Cardiac muscle cell (in vitro differentiated cells and primary cell): ENCODE data around the gene FAM25C. TPM values are rescaled to one million over a fixed set of nuclear protein-coding genes. Genes with fewer than 3 reads are reported as not detected.
"Not testable (repeated sequence)": the region's sequence is repeated elsewhere in the genome, so short reads cannot be mapped to it uniquely, and the experiment has no call there.

Experiments
- DNase-seq, 2 donors: peaks; one replicate each; pipeline versions ENCODE4 v3.0.0 to v3.0.0-alpha.2; 2010 to 2017; ENCODE audit warnings: low read depth in 1 of 2, low spot score in 1 of 2
- H3K27ac ChIP-seq: fragments of 200-600 bp; sonication (generic); 2 replicates; pipeline ENCODE4 v1.5.1; 2016
- H3K27me3 ChIP-seq: fragments of 200-600 bp; sonication (generic); 2 replicates; pipeline ENCODE4 v1.6.0; 2016; ENCODE audit warnings: control low read depth
- H3K36me3 ChIP-seq: fragments of 200-600 bp; sonication (generic); 2 replicates; pipeline ENCODE4 v1.5.1; 2016; ENCODE audit warnings: control low read depth
- H3K4me1 ChIP-seq: fragments of 200-600 bp; sonication (generic); 2 replicates; pipeline ENCODE4 v1.8.1; 2017; ENCODE audit warnings: low read depth, mild to moderate bottlenecking, mixed run types
- H3K4me3 ChIP-seq: fragments of 200-600 bp; sonication (generic); 2 replicates; pipeline ENCODE4 v1.5.1; 2016; ENCODE audit warnings: mild to moderate bottlenecking
- H3K9me3 ChIP-seq: fragments of 200-600 bp; sonication (generic); 2 replicates; pipeline ENCODE4 v1.5.1; 2017; ENCODE audit warnings: low read depth, mild to moderate bottlenecking, control low read depth
- polyA plus RNA-seq: library from polyadenylated mRNA; unstranded; fragments of >200 nt; fragmentation: Nextera tagmentation; extraction: Ambion mirVana; gene quantifications from 2 replicates; pipeline ENCODE4 v1.2.1, GENCODE V29; 2016
- total RNA-seq: library from RNA; depleted of rRNA; stranded (reverse); fragments of >200 nt; gene quantifications from 2 replicates; pipeline ENCODE4 v1.2.3, GENCODE V29; 2016

The FAM25C gene
- total and polyA plus RNA-seq, 2 experiments from 2014 or later = not detected

DNA sequence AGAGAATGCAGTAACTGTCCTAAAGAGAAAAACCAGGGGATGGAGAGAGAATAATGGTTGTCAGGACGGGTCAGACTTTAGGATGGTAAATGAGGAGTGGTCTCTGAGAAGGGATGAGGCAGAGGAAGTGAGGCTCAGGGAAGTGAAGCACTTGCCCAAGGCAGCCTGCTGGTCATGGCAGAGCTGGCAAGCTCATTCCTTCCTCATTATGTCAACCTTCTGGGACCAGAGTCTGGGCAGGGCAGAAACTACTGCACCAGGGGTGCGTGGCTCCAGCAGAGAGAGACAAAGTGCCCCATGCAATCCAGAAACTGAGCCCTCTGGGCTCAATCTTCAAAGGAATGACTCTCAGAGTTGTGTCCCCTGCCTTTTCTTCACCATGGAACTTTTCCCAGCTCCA, 27.5 kb downstream of the FAM25C start:
- H3K36me3 ChIP-seq, DNase-seq, H3K9me3 ChIP-seq, H3K4me3 ChIP-seq, H3K4me1 ChIP-seq, H3K27me3 ChIP-seq, H3K27ac ChIP-seq: not testable (repeated sequence)

DNA sequence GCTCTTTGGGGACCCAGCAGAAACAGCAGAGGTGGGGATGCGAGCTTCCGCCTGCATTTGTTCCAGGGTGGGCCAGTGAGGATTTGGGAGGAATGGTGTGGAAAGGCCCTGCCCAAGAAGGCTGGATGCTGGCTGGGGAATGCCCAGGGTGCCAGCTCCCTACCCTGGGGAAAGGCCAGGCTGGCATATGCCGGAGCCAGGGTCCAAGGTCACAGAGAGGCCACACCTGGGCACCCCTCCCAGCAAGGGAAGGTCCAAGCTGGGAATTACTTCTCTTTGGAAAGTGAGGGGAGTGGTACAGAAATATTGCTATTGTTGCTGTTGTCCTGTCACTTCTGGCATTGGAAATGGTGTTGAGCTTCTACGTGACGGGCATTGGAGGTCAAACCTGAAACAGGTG, 28.0 kb downstream of the FAM25C start:
- DNase-seq, H3K4me3 ChIP-seq, H3K9me3 ChIP-seq, H3K27me3 ChIP-seq, H3K27ac ChIP-seq, H3K36me3 ChIP-seq, H3K4me1 ChIP-seq: not testable (repeated sequence)

DNA sequence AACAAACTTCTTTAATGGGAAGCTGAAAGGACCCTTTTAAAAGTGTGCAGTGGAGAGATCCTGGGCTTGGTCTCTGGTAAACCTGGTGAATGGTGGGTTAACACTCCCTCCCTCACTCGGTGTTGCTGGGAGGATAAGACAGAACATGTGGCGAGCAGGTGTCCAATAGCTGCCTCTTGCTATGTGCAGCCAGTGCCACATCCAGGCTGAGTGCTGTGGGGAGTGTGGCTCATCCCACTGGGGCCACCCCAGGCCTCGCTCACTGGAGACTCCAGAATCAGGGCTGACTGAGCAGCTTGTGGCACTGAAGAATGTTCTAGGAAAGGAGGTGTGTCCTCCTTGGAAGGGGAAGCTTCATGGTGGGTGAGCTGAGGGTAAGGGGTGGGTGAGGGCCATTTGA, 29.5 kb downstream of the FAM25C start:
- not testable (repeated sequence) for H3K36me3 ChIP-seq, H3K27ac ChIP-seq, H3K27me3 ChIP-seq, H3K4me3 ChIP-seq, H3K9me3 ChIP-seq, DNase-seq, H3K4me1 ChIP-seq

DNA sequence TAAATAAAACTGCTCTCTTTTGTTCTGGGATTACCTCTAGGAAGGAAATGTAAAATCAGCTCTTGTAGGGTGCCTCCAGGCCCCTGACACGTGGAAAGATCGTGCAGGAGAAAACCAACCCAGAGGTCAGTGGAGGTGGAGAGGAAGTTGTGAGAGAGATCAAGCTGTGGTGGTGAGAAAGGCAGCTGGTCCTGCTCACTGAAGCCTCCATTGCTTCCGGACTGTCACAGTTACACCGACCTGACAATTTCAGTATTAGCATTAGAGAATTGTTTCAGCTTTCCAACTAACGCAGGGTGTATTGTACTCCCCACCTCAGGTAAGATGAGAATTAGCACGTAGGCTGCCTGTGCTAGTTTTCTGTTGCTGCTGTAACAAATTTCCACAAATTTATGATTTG, 30.6 kb downstream of the FAM25C start:
- H3K4me1 ChIP-seq, H3K27me3 ChIP-seq, H3K36me3 ChIP-seq, DNase-seq, H3K27ac ChIP-seq, H3K4me3 ChIP-seq, H3K9me3 ChIP-seq: not testable (repeated sequence)

DNA sequence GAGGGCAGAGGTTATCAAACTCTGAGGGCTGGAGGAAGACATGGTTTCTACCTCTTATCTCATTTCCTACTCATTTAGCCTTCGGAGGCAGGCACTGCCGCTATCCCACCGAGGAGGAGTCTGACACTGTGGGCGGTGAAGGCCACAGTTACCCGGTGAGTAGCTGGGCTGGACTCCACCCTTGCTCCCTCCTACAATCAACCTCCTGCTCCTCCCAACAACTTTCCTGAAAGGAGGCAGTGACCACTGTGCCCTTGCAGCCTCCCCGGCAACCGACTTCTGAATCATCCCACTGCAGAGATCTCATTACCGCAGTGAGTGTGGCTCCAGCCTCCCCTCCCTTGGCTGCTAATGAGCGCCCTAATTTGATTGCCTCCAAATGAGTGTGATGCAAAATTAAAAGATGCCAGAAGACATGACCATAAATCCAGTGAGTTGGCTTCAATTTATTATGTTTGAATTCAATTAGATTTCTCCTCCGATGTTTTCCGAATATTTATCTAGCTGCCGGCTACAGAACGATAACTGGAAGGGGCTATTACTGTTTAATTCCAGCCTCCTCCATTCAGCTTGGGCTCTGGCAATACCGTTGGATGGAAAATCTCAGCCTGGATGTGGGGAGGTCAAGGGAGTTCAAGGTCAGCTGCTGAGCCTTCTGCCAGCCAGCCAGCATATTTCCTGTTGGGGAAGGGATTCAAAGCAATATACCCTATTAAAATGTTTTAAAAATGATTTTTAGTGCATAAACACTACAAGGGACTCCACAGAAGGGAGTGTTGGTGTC, 35.1 kb downstream of the FAM25C start:
- not testable (repeated sequence) for H3K4me1 ChIP-seq, H3K4me3 ChIP-seq, H3K9me3 ChIP-seq, H3K27me3 ChIP-seq, DNase-seq, H3K27ac ChIP-seq, H3K36me3 ChIP-seq

DNA sequence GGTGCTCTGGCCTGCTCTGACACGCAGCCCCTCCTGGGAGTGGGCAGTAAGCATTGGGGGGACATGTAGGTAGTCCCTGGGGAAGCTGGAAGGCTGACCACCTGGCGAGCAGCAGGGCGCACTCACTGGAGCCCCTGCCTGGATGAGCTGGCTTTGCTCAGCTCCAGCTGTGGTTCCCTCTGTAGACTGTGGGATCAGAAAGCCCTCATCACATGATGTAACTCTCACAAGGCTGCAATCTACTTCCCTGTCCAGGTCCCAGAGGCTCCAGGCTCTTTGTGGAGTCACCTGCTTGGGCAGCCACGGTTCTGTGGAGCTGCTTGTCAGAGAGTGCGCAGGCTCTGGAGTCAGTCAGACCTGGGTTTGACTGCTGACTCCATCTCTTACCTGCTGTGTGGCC, 36.8 kb downstream of the FAM25C start:
- not testable (repeated sequence) for H3K27me3 ChIP-seq, H3K36me3 ChIP-seq, DNase-seq, H3K4me3 ChIP-seq, H3K9me3 ChIP-seq, H3K27ac ChIP-seq, H3K4me1 ChIP-seq

DNA sequence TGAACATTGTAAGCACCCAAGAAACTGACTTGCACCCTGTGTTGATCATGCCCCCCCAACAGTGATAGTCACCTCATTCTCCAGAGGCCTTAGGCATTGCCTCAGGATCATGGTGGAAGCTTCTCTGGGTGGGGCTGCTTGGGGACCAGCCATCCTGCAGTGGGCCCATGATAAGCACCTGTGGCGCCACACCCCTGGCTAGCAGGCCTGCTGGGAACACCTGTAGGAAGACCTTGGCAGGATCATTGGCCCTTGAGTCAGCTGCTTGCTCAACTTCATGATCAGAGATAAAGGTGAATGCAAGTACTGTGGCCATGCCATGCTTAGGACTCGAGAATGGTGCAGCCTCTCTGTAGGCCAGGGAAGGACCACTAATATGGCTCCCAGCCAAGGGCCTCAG, 38.9 kb downstream of the FAM25C start:
- H3K9me3 ChIP-seq, DNase-seq, H3K27me3 ChIP-seq, H3K36me3 ChIP-seq, H3K27ac ChIP-seq, H3K4me3 ChIP-seq, H3K4me1 ChIP-seq: not testable (repeated sequence)

DNA sequence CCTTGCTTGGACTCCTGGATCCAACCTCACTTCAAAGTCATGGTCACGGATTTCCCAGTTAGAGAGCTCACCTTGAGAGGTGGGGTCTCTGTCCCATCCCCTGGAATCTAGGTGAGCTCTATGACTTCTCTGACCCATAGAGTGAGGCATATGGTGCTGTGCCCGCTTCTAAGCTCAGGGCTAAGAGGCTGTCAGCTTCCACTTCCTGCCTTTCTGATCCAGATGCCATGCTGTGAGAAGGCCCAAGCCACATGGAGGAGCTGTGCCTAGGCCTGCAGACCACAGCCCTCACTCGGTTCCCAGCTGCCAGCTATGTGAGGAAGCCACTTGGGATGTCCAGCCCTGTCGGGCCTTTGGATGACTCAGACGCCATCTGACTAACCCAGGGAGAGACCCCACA, 39.9 kb downstream of the FAM25C start:
- not testable (repeated sequence) for H3K27ac ChIP-seq, H3K9me3 ChIP-seq, H3K4me1 ChIP-seq, H3K27me3 ChIP-seq, H3K4me3 ChIP-seq, DNase-seq, H3K36me3 ChIP-seq

DNA sequence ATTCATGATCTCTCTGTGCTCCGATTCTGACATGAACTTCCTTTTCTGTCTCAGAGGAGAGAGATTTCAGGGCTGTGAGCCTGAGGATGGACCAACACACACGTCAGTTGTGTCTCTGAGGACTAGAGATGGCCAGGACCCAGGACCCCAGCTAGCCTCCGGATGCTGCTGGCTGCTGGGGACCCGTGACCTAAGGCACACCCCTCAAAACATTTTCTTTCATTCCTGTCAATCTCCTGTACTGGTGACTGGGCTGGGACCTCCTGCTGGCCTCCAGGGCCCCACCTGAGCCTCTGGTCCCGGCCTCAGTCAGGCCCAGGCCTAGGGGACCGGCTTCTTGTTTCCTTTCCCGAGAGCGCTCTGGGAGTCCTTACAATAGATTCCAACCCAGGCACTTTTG, 42.4 kb downstream of the FAM25C start:
- H3K27me3 ChIP-seq, DNase-seq, H3K4me3 ChIP-seq: not testable (repeated sequence)

DNA sequence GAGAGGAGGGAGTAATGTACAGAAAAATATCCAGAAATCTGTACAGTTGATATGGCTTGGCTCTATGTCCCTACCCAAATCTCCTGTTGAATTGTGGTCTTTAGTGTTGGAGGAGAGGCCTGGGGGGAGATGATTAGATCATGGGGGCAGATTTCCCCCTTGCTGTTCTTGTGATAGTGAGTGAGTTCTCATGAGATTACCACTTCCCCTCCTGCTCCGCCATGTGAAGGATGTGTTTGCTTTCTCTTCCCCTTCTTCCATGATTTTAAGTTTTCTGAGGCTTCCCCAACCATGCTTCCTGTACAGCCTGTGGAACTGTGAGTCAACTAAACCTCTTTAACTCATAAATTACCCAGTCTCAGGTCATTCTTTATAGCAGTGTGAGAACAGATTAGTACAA, 52.2 kb downstream of the FAM25C start:
- not testable (repeated sequence) for H3K36me3 ChIP-seq, H3K27me3 ChIP-seq, H3K4me3 ChIP-seq, H3K4me1 ChIP-seq, DNase-seq, H3K9me3 ChIP-seq, H3K27ac ChIP-seq

More for the DNA sequence above, 42.4 kb downstream of the FAM25C start:
- not testable (repeated sequence) for H3K27ac ChIP-seq, H3K9me3 ChIP-seq, H3K4me1 ChIP-seq, H3K36me3 ChIP-seq

Other genes starting within 250 kb of the FAM25C start
- gene SYT15B, start 236.2 kb downstream of the FAM25C start, total RNA-seq = 0.04 TPM in 1 of 2 replicates, not detected in the other
- gene SYT15B, start 236.2 kb downstream of the FAM25C start, polyA plus RNA-seq = 0.06 TPM in 1 of 2 replicates, not detected in the other
- gene NPY4R2, start 81.1 kb downstream of the FAM25C start, total RNA-seq = 0.14 and 0.21 TPM in 2 replicates
- gene NPY4R2, start 81.1 kb downstream of the FAM25C start, polyA plus RNA-seq = 0.22 and 0.62 TPM in 2 replicates